ENCODE measurements around the gene SAPCD2.
A peak's percentile ranks its signal among the peaks of the same experiment; 100 is the strongest.

SAPCD2 gene

GRCh38 chr9:137049544-137050449, 20.6 kb downstream of the SAPCD2 start:
- peak; percentile 60 for DNase-seq (ENCODE audit: low spot score)

GRCh38 chr9:137048655-137049543, 21.5 kb downstream of the SAPCD2 start:
- no peak for DNase-seq (ENCODE audit: low spot score)

GRCh38 chr9:137046088-137046787, 24.1 kb downstream of the SAPCD2 start, which contains the start of gene NPDC1:
Gene NPDC1, minus strand, starts transcription at chr9:137046177. Its CDS starts 188 bp downstream, at chr9:137045989.
- peak; percentile 78 for DNase-seq (ENCODE audit: low spot score)

- no peak for DNase-seq (ENCODE audit: low spot score)
Observed at GRCh38 chr9:137045294-137046087, 24.9 kb downstream of the SAPCD2 start.

GRCh38 chr9:137044502-137045177, 25.7 kb downstream of the SAPCD2 start:
- no peak for DNase-seq (ENCODE audit: low spot score)

GRCh38 chr9:137044037-137044436, 26.3 kb downstream of the SAPCD2 start:
- DNase-seq (ENCODE audit: low spot score): no peak

GRCh38 chr9:137042751-137043727, 27.3 kb downstream of the SAPCD2 start:
- DNase-seq (ENCODE audit: low spot score): no peak

GRCh38 chr9:137041124-137041523, 29.2 kb downstream of the SAPCD2 start:
- no peak for DNase-seq (ENCODE audit: low spot score)

- DNase-seq (ENCODE audit: low spot score): no peak
Observed at GRCh38 chr9:137040568-137040967, 29.8 kb downstream of the SAPCD2 start.

GRCh38 chr9:137039611-137040366, 30.6 kb downstream of the SAPCD2 start:
- DNase-seq (ENCODE audit: low spot score): no peak

GRCh38 chr9:137038916-137039315, 31.4 kb downstream of the SAPCD2 start:
- DNase-seq (ENCODE audit: low spot score): no peak

GRCh38 chr9:137037483-137037882, 32.9 kb downstream of the SAPCD2 start:
- DNase-seq (ENCODE audit: low spot score): no peak

GRCh38 chr9:137037035-137037434, 33.3 kb downstream of the SAPCD2 start:
- DNase-seq (ENCODE audit: low spot score): no peak

- DNase-seq (ENCODE audit: low spot score): no peak
Observed at GRCh38 chr9:137035937-137036336, 34.4 kb downstream of the SAPCD2 start.

- DNase-seq (ENCODE audit: low spot score): no peak
Observed at GRCh38 chr9:137035507-137035834, 34.9 kb downstream of the SAPCD2 start.

- DNase-seq (ENCODE audit: low spot score): peak; percentile 88
Observed at GRCh38 chr9:137034709-137035506, 35.4 kb downstream of the SAPCD2 start.

- DNase-seq (ENCODE audit: low spot score): no peak
Observed at GRCh38 chr9:137034039-137034708, 36.2 kb downstream of the SAPCD2 start.

Measured in SK-N-DZ (cell line).